ENCODE measurements around the gene PRTFDC1. TPM values are rescaled to one million over a fixed set of nuclear protein-coding genes. Genes with fewer than 3 reads are reported as not detected.

PRTFDC1 gene
- total and polyA plus RNA-seq, 2 of the 13 experiments (the other 11 are each of a cell fraction or from before 2014, with no cell fraction given), result not detected

GRCh38 chr10:24944512-24945255 is 7.7 kb downstream of the PRTFDC1 start (continued):
- no peak for TF ChIP-seq ZSCAN9 (CRISPR knock-in tag; IDR thresholded peaks at IDR 0.05; ENCODE audit: borderline replicate concordance)
- peak; percentile 60; the same call in 1 of the 2 replicates for TF ChIP-seq ZNF263 (CRISPR knock-in tag; IDR thresholded peaks at IDR 0.05)
- TF ChIP-seq HNF1B (CRISPR knock-in tag; IDR thresholded peaks at IDR 0.05), result no peak
- TF ChIP-seq NKX3-1 (CRISPR knock-in tag; IDR thresholded peaks at IDR 0.05), result no peak
- no peak for TF ChIP-seq ZBTB39 (CRISPR knock-in tag; IDR thresholded peaks at IDR 0.05)
- 0 out of 2 replicates have a peak, but pooled peaks have one; percentile 16 for TF ChIP-seq ARID5B (CRISPR knock-in tag; IDR thresholded peaks at IDR 0.05)
- no peak for TF ChIP-seq ZKSCAN1 (IDR thresholded peaks at IDR 0.05; ENCODE audit: low read length)
- peak; percentile 40 for TF ChIP-seq XRCC5 (optimal IDR thresholded peaks at IDR 0.05; ENCODE audit: low read length)
- TF ChIP-seq DRAP1 (CRISPR knock-in tag; IDR thresholded peaks at IDR 0.05), result no peak
- TF ChIP-seq SRF (IDR thresholded peaks at IDR 0.05; ENCODE audit: low read depth, low read length), result no peak
- TF ChIP-seq NFIB (CRISPR knock-in tag; IDR thresholded peaks at IDR 0.05; ENCODE audit: borderline replicate concordance), result no peak
- no peak for TF ChIP-seq DNMT3B (CRISPR knock-in tag; conservative IDR thresholded peaks at IDR 0.05)
- no peak for TF ChIP-seq BRD4 (CRISPR knock-in tag; IDR thresholded peaks at IDR 0.05)
- TF ChIP-seq KLF12 (CRISPR knock-in tag; IDR thresholded peaks at IDR 0.05; ENCODE audit: borderline replicate concordance), result no peak
- TF ChIP-seq DDIT3 (CRISPR knock-in tag; IDR thresholded peaks at IDR 0.05), result no peak
- TF ChIP-seq ZNF24 (IDR thresholded peaks at IDR 0.05), result no peak
- no peak for TF ChIP-seq USF2 (IDR thresholded peaks at IDR 0.05; ENCODE audit: low read depth, low read length)
- no peak for TF ChIP-seq USF2 (CRISPR knock-in tag; IDR thresholded peaks at IDR 0.05; ENCODE audit: borderline replicate concordance)
